HL-60 (cell line): ENCODE data around the gene ANKRA2.
"Not testable (repeated sequence)": the region's sequence is repeated elsewhere in the genome, so short reads cannot be mapped to it uniquely, and the experiment has no call there.

ENCODE experiments used
- DNase-seq, 2 experiments: peaks; one replicate each; pipeline ENCODE4 v3.0.0-alpha.2; 2010 to 2020; ENCODE audit warnings: low read depth in 1 of 2, low spot score in 1 of 2
- H3K27ac ChIP-seq: fragments of 250-450 bp; sonication (Bioruptor Pico); replicated peaks from 2 replicates; pipeline ENCODE4 v1.5.1; 2020; ENCODE audit warnings: mild to moderate bottlenecking, moderate library complexity
- H3K27me3 ChIP-seq: fragments of 250-450 bp; sonication (Bioruptor Pico); 2 replicates; pipeline ENCODE4 v1.5.1; 2021; ENCODE audit warnings: mild to moderate bottlenecking, moderate library complexity; ENCODE audit not compliant: insufficient read depth, poor library complexity, severe bottlenecking
- H3K4me3 ChIP-seq: replicated peaks from 2 replicates; pipeline ENCODE4 v1.5.1; 2011; ENCODE audit warnings: mild to moderate bottlenecking, control low read depth, low read length; ENCODE audit not compliant: insufficient read depth
- GABPA ChIP-seq: IDR thresholded peaks from 2 replicates; pipeline ENCODE4 v1.6.1; 2012; ENCODE audit warnings: low read depth
- POLR2AphosphoS5 ChIP-seq: IDR thresholded peaks from 2 replicates; pipeline ENCODE4 v1.6.1; 2012; ENCODE audit warnings: low read depth
- SPI1 ChIP-seq: IDR thresholded peaks from 2 replicates; pipeline ENCODE4 v1.6.1; 2012; ENCODE audit warnings: low read depth, mild to moderate bottlenecking, borderline replicate concordance
- TF ChIP-seq, protein P1 (sequence below): IDR thresholded peaks from 2 replicates; pipeline ENCODE4 v1.6.1; 2012; ENCODE audit warnings: low read depth; ENCODE audit not compliant: insufficient replicate concordance
- TF ChIP-seq, protein P2 (sequence below): IDR thresholded peaks from one replicate; pipeline ENCODE4 v1.5.1; 2011; ENCODE audit warnings: low read length, control low read depth, inconsistent platforms; ENCODE audit not compliant: insufficient read depth

Gene ANKRA2

DNA sequence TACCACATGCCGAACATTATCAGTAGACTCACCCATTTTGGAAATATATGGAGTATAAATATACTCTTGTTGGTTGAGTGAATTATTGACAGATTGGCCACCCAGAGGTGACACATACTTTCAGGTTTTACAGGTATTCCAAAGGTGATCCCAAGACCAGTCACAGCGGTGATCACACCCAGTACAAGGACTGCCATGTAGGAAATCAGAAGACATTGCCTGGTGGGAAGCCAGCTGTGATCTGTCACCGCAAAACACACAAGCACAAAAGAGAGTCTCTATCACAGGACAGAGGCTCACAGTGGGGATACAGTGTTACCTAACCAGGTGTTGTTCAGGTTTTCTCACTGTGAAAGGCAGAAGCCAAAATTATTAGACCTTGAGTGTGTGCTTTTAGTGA lies 51.4 kb downstream of the ANKRA2 start:
- no peak overlapping the region for H3K27ac ChIP-seq
- TF ChIP-seq SPI1, result no peak
- TF ChIP-seq, protein P1, sequence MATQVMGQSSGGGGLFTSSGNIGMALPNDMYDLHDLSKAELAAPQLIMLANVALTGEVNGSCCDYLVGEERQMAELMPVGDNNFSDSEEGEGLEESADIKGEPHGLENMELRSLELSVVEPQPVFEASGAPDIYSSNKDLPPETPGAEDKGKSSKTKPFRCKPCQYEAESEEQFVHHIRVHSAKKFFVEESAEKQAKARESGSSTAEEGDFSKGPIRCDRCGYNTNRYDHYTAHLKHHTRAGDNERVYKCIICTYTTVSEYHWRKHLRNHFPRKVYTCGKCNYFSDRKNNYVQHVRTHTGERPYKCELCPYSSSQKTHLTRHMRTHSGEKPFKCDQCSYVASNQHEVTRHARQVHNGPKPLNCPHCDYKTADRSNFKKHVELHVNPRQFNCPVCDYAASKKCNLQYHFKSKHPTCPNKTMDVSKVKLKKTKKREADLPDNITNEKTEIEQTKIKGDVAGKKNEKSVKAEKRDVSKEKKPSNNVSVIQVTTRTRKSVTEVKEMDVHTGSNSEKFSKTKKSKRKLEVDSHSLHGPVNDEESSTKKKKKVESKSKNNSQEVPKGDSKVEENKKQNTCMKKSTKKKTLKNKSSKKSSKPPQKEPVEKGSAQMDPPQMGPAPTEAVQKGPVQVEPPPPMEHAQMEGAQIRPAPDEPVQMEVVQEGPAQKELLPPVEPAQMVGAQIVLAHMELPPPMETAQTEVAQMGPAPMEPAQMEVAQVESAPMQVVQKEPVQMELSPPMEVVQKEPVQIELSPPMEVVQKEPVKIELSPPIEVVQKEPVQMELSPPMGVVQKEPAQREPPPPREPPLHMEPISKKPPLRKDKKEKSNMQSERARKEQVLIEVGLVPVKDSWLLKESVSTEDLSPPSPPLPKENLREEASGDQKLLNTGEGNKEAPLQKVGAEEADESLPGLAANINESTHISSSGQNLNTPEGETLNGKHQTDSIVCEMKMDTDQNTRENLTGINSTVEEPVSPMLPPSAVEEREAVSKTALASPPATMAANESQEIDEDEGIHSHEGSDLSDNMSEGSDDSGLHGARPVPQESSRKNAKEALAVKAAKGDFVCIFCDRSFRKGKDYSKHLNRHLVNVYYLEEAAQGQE, result no peak
- TF ChIP-seq POLR2AphosphoS5, result no peak
- TF ChIP-seq, protein P2, sequence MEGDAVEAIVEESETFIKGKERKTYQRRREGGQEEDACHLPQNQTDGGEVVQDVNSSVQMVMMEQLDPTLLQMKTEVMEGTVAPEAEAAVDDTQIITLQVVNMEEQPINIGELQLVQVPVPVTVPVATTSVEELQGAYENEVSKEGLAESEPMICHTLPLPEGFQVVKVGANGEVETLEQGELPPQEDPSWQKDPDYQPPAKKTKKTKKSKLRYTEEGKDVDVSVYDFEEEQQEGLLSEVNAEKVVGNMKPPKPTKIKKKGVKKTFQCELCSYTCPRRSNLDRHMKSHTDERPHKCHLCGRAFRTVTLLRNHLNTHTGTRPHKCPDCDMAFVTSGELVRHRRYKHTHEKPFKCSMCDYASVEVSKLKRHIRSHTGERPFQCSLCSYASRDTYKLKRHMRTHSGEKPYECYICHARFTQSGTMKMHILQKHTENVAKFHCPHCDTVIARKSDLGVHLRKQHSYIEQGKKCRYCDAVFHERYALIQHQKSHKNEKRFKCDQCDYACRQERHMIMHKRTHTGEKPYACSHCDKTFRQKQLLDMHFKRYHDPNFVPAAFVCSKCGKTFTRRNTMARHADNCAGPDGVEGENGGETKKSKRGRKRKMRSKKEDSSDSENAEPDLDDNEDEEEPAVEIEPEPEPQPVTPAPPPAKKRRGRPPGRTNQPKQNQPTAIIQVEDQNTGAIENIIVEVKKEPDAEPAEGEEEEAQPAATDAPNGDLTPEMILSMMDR, result no peak
- no peak for TF ChIP-seq GABPA
- DNase-seq, result no peak
- no peak overlapping the region for H3K4me3 ChIP-seq
- H3K27me3 ChIP-seq, result no peaks in the 10 kb centered on the region

DNA sequence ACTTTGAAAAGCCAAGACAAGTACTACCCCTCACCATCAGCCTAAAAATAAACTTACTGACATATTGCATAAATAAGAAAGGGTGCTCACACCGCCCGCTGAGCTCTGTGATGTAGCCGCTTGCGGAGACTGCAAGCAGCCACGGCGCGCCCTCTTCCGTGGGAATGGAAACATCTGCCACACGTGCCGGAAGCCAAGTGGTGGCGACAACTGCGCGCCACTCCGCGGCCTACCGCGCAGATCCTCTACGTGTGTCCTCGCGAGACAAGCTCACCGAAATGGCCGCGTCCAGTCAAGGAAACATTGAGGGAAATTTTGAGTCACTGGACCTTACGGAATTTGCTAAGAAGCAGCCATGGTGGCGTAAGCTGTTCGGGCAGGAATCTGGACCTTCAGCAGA lies 56.9 kb downstream of the ANKRA2 start:
- not testable (repeated sequence) for H3K27ac ChIP-seq, H3K27me3 ChIP-seq, H3K4me3 ChIP-seq, DNase-seq

DNA sequence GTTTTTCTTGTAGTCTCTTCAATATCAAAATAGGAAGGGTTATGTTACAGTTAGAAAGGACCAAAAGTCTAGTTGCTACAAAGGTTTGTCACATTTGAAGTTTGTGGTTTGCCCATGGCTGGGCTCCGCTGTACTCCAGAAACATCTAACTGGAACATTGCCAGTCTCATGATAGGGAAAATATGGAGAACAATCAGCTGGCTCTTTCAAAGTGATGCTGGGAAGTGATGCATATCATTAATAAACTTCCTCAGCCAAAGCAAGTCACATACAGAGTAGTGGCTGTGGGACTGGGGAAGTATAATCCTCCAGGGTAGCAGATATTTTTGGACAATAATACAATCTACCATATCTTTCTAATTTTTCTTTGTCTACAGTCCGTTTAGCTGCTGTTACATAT lies 58.4 kb downstream of the ANKRA2 start:
- H3K27ac ChIP-seq, result no peak overlapping the region
- no peak for DNase-seq
- H3K4me3 ChIP-seq, result no peak overlapping the region
- H3K27me3 ChIP-seq, result no peaks in the 10 kb centered on the region
- TF ChIP-seq, protein P2, result no peak
- no peak for TF ChIP-seq GABPA
- no peak for TF ChIP-seq SPI1
- TF ChIP-seq, protein P1, result no peak
- no peak for TF ChIP-seq POLR2AphosphoS5

DNA sequence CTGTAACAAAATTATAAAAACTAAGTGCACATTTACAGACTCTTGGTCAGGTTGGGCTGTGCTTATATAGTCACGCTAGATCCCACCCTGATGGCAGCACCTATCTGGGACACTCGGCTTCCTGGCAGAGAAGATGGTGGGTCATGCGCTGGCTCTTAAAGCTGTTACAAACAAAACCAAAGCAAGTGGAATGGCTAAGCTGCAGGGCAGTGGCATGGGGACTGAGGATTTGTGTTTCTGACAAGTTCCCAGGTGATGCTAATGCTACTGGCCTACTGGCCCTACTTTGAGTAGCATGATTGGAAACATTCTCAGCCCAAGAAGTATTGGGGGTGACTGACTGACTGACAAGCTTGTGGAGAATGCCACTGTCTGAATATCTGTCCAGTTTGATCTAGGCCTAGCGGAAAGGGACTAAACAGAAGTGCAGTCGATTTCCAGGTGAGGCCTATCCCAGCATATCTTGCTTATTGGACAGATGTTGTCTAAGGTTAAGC lies 58.9 kb downstream of the ANKRA2 start:
- Histone ChIP-seq H3K27me3 (no peaks in the 10 kb centered on the region), H3K27ac (no peak overlapping the region), H3K4me3 (no peak overlapping the region)
- DNase-seq, result no peak
- TF ChIP-seq, protein P2, result no peak
- TF ChIP-seq GABPA, result no peak
- no peak for TF ChIP-seq POLR2AphosphoS5
- TF ChIP-seq, protein P1, result no peak
- no peak for TF ChIP-seq SPI1
